GM18526 (cell line): Measurements from ENCODE around the gene GTF2A2.
A peak's percentile ranks its signal among the peaks of the same experiment; 100 is the strongest.

Experiments
- POLR2A ChIP-seq: IDR thresholded peaks from 3 replicates; pipeline ENCODE4 v1.6.1; 2011; ENCODE audit not compliant: insufficient read length; ENCODE audit errors: extremely low read depth

Gene GTF2A2, protein sequence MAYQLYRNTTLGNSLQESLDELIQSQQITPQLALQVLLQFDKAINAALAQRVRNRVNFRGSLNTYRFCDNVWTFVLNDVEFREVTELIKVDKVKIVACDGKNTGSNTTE

DNA sequence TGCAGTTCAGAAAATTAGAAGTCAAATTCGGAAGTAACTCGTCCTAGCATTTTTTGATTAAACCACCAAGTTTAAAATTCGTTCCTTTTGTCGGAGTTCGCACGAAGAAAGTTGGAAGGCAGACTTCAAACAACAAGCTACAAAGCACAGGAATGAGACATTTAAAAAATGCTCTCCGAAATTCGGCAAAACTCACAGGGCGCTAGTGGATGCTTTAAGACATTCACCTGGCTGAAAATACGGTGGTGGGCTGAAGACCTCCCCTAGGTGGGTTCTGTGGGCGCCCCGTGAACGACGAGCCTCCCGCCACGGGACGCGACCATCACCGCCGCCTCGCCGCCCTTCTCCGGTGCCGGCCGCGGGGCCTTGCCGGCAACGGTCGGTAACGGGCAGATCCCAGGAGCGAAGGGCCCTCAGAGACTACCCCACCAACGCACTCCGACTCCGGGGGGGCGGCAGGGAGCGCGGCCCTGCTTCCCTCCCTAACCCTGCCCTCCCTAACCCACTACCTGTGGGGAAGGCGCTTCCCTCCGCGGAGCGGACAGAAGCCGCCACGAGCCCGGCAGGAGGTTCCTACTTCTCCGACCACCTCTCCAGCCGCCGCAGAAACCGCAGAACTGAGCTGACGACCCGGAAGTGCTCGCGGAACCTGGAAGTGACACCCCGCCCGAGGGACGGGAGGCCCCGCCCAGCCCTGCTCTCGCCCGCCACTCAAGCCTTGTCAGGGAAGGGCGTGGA is at the start of gene GTF2A2:
Gene GTF2A2 (minus strand): TSS at position 619 of the 738 bp plus-strand sequence. CDS start 5,238 bp downstream, outside the sequence.
- peak; percentile 74 for TF ChIP-seq POLR2A

DNA sequence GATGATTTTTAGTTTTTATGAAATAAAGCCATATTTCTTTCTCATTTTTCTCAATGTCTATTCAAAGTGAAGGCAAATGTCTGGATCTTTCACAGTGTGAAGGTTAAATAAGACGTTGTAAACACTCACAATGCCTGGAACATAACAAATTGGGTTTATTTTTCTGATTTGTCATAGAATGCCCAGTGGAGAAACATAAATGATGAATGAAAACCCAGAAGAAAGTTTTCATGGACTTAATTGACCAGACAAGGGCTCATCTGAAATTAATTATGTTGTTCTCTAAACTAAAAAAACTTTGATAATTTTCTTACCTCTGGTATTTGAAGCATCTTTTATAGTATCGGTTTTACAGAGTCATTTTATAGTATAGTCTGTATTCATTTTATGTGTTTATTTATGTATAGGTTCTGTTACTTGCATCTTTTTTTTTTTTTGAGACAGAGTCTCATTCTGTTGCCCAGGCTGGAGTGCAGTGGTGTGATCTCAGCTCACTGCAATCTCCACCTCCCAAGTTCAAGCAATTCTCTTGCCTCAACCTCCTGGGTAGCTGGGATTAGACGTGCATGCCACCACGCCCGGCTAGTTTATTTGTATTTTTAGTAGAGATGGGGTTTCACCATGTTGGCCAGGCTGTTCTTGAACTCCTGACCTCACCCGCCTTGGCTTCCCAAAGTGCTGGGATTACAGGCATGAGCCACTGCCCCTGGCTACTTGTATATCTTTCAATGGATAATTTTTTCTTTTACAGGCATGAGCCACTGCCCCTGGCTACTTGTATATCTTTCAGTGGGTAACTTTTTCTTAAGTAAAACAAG is 46.9 kb upstream of the GTF2A2 start:
- TF ChIP-seq POLR2A, result no peak

DNA sequence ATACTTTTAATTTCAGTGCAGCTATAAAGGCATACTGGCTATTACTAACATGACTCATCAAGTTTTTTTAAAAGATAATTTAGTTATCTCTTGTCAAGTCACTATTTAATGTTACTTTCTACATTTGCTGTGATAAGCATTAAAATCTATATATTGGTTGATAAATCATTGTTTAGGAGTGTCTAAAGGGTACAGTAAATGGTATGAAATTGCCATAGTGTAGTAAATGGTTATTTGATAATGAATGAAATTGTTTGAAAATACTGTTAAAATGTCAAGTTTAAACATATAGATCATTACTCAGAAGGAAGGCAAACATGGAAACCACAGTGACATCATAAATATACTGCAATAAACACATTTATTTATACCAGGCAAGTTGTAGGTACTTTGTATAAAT is 45.0 kb upstream of the GTF2A2 start:
- no peak for TF ChIP-seq POLR2A

DNA sequence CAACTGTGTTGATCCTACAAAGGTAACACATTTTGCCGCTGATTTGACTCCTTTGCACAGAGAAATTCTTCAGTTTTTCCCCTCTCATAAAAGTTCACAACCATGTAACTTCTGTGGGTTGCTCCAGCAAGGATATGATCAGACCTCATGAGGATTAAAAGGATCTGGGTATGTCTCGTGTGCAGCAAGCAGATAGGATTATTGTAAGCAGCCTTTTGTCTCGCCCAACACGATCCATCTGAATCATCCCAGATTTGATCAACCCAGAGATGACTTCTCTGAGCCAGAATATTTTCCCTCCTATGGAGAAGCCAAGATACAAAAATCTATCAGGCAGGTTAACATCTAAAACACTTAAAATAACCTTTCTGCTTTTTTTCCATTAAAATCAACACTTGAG is 44.6 kb upstream of the GTF2A2 start:
- no peak for TF ChIP-seq POLR2A

DNA sequence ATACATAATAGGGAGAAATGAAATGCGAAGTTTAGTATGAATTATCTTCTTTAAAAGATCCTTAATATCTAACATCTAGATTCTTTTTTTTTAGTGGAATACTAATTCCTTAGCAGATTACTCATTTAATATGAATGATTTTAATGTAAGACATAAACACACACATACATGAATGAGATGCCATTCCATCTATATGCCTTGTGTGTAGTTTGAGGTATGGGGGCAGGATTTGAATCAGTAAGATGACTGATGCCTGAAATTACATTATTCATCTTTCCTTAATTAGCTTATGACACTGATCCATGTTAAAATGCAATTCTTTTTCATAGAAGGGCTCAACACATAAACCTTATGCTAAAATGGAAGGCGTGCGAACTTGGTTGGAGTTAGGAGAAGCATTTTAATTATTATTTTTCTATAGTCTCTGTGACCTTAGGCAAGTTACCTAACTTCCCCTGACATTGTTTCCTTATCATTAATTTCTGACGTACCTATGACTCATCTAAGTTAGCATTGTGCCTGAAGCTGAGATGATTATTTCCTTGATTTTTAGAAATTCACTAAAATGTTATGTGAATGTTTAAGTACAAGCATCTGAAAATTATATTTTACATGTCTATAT is 42.6 kb upstream of the GTF2A2 start:
- no peak for TF ChIP-seq POLR2A

DNA sequence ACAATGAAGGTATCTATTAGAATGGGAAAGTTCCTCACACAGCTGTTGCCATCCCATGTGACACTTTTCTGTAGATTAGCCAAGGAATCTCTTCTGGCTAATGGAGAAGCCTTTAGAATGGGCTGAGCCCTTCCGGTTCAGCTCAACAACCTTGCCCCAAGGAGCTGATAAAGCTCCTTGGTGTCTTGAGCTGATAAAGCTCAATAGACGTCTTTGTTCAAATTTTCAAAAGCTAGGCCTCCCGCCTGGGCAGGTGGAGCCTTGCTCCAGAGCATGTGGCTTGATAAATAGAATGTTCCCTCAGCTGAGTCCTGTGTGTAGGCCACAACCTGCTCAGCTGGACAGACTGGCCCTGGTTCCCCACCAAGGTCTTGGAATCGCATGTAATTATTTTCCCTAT is 39.0 kb upstream of the GTF2A2 start:
- TF ChIP-seq POLR2A, result no peak

DNA sequence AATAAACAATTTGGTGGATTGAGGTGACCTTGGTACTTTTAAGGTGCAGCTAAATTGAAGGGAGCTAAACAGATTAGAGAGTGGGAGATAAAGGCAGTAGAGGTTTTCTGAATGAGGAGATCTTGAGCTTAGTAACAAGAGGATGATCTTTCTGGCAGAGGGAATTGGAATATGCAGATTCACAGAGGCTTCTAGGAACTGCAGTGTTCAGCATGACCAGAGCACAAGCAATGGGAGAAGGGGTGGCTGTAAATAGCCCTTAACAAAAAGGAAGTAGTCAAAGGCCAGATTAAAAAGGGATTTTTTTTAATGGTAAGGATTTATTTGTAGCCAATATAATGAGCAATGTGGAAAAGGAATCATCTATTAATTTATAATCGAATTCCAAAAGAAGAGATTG is 37.5 kb upstream of the GTF2A2 start:
- TF ChIP-seq POLR2A, result no peak

DNA sequence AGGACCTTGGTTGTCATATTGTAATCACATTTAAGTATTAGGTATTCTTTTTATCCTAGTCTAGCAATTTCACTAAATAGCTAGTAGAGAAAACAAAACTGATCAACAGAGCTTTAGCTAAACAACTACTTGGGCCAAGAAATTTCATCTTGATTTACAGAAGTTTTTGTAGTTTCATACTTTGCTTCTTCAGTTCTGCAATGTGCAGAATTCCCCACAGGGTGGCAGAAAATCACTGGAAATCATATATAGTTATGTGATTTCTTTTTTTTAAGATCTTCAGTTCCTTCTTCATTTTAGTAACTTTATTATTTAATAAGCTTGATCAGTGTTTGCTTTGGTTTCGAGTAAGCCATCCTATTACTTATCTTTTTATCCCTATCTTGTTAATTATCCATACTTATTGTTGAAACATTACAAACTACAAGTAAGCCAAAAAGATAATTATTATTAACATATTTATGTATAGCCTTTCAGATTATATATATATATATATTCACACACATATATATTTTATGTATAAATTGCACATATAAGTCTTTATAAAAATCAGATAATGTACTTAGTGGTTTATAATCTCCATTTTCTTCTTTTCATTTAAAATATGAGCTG is 34.0 kb upstream of the GTF2A2 start:
- TF ChIP-seq POLR2A, result no peak

DNA sequence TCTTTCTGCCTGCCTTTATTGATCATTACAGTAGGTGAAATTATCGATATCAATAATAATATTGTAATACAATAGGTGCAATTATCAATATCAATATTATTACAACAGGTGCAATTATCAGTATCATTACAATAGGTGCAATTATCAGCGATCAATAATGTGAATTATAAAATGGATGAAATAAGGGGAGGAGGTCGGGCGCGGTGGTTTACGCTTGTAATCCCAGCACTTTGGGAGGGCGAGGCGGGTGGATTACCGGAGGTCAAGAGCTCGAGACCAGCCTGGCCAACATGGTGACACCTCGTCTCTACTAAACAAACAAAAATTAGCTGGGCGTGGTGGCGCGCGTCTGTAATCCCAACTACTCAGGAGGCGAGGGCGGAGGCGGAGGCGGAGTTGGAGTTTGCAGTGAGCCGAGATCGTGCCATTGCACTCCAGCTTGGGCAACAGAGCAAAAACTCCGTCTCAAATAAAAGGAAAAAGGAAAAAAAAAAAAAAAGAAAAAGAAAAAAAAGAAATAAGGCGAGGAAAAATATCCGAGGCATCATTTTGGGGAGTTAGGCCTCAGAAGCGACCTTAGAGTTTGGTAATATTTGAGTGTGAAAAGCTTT is 32.4 kb upstream of the GTF2A2 start:
- TF ChIP-seq POLR2A, result no peak

DNA sequence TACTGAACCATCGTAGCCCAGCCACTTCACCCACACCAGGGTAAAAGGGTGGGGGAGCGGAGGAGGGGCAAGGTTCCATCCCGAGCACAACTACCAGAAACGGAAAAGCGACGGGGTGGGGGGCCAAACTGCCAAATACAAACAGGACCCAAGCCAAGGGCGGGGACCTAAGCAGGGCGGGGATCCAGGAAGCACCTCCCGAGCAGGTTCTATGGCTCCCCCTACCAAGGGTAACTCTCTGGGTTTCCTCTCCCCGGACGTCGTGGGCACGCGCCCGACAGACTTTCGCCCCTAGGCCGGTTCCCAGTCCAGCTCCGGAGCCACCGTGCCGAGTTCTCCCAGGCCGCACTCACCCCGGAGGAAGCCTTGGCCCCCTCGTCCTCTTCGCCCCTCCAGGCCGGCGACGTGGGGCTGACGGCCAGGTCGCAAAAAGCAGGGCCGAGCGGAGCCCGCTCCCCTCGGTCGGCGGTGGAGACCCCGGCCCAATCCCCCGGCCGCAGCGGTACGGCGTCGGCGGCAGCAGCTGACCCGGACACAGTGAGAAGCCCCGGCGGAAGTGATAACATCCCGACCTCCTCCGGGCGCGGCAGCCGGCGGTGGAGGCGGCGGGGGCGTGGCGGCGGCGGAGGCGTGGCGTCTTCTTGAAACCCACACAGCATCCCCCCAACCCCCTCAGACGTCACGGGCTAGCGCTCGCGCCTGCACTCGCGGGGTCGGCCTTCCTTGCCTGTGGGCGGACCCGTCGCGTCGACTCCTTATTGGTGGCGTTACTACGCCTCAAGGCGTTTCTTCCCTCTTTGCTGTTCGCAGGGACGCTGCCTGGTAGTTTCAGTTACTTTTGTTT is 31.7 kb upstream of the GTF2A2 start, which contains the start of gene BNIP2:
Gene BNIP2 (minus strand): TSS at position 539 of the 844 bp plus-strand sequence. CDS start 6,863 bp downstream, outside the sequence.
- peak; percentile 76 for TF ChIP-seq POLR2A

DNA sequence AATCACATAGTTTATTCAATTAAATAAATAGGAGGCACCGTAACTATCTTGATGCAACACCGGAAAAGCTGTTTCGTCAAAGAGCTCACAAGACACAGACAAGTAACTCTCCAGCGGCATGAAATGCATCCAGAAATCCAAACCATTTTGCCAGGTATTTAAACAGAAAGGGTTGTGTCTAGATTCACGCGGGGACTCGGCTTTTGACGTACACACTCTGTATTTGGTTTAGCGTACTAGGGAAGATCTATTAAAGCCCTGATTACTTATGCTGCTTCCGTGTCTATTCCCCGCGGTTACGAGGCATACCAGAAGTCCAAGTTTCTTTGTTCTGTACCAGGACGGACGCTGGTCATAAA is 31.1 kb upstream of the GTF2A2 start:
- no peak for TF ChIP-seq POLR2A

DNA sequence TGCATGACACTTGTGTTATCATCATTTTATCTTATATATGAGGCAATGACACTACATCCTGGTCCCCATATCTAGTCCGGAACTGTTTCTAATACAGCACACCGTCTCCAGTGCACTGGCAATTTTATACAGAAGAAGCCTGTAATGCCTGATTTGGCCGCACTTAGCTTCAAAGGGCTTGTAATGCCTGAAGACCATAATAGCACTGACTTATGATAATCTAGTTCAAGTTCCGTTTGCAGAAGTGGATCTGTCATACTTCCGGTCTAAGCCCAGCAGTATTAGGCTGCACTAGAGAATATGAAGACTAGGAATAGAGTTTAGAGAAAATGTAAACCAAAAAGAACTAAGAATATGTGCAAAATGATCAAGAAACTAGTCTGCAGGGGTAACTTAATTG is 30.5 kb upstream of the GTF2A2 start:
- TF ChIP-seq POLR2A, result no peak

DNA sequence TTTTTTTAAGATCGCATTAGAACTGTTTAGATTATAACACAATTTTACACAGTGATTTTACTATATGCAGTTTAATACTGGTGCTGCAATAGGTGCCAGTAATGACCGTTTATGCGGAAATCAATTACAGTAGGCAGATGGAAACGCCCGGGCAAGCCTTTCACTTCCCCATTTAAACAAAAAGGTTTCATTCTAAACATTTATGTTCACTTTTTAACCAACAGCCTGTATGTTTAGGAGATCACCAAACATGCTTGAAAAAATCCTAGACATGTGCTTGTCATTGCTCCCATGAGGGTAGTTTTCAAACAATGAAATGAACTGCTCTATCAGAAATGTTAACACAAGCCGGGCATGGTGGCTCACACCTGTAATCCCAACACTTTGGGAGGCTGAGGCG is 29.1 kb upstream of the GTF2A2 start:
- no peak for TF ChIP-seq POLR2A

DNA sequence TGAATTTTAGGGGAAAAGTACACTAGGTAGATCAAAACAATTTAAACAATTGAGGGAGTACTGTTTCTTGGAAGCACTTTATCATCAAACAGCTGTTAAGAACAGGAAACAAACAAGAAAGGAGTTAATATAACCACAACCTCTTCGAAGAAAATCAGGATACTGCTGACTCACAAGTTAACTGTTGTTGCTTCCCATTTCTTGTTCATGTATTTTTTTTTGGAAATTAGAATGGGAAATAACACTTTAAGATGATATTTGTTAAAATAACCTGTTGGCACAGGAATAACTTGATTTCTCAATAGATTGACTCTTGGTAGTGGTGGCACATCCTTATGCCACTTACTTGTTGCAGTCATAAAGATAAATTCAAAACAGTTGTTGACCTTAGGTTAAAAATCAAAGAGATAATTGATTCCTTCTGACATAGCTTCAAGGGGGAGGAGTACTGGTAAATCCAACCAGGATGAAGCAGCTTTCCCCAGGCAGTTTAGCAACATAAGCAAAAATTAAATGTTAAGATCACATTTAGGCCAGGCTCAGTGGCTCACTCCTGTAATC is 28.5 kb upstream of the GTF2A2 start:
- TF ChIP-seq POLR2A, result no peak

DNA sequence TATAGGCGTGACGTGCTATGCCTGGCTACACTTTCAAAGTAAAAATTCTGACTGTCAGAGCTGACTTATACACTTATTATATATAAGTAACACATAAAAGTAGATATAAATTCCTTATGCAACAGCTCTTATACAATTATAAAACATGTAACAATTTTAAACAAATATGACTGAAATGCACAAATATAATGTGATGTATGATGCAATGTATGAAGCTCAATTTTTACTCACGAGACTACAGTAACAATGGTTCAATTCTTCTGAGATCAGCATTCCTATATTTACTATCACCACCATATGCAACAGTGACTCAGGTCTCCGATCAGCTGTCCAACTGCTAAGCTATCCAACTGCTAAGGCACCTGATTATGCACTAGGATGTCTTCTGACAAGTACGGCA is 23.6 kb upstream of the GTF2A2 start:
- no peak for TF ChIP-seq POLR2A
